Gastrocnemius medialis (tissue), 4 donors: ENCODE measurements around the gene BASP1.

Source experiments
- CTCF ChIP-seq, 5 experiments: fragments of 450-650 bp in 3 of 5; fragments of 200-600 bp in 2 of 5; sonication (generic) in 2 of 5; IDR thresholded peaks in 4 of 5; conservative IDR thresholded peaks in 1 of 5; 1 replicate in 4 of 5; 2 replicates in 1 of 5; pipeline ENCODE4 v1.5.1; 2016 to 2019; ENCODE audit warnings: antibody characterized with exemption in 5 of 5, mild to moderate bottlenecking in 3 of 5, moderate library complexity in 3 of 5
- POLR2A ChIP-seq, 2 donors: fragments of 450-650 bp; IDR thresholded peaks; one replicate each; pipeline ENCODE4 v1.6.1; 2017; ENCODE audit warnings: antibody characterized with exemption in 2 of 2, mild to moderate bottlenecking in 2 of 2, moderate library complexity in 2 of 2

GRCh38 chr5:17306726-17307091, 89.3 kb downstream of the BASP1 start:
- TF ChIP-seq POLR2A (IDR thresholded peaks at IDR 0.05): no peak
- TF ChIP-seq CTCF (IDR thresholded peaks at IDR 0.05 in 4 of 5, conservative IDR thresholded peaks at IDR 0.05 in 1 of 5): no peak
